SK-N-SH (cell line): Measurements from ENCODE around the gene PDE4B.

Source experiments
- EP300 ChIP-seq, 2 experiments: IDR thresholded peaks; 2 replicates each; pipeline versions ENCODE4 v1.4.0 to v1.6.1; 2012; ENCODE audit warnings: borderline replicate concordance in 1 of 2, low read depth in 1 of 2, low read length in 1 of 2
- FOSL2 ChIP-seq: IDR thresholded peaks from 2 replicates; pipeline ENCODE4 v1.4.0; 2012; ENCODE audit warnings: low read depth, mild to moderate bottlenecking, moderate library complexity, borderline replicate concordance
- FOXM1 ChIP-seq: IDR thresholded peaks from 2 replicates; pipeline ENCODE4 v1.4.0; 2012; ENCODE audit warnings: low read depth, mild to moderate bottlenecking
- MXI1 ChIP-seq: IDR thresholded peaks from 2 replicates; pipeline ENCODE4 v1.6.1; 2012; ENCODE audit warnings: mild to moderate bottlenecking, low read depth, low read length, improper control_type of control experiment
- POLR2AphosphoS5 ChIP-seq: IDR thresholded peaks from 2 replicates; pipeline ENCODE4 v1.6.1; 2012; ENCODE audit warnings: low read depth, low read length
- RAD21 ChIP-seq: IDR thresholded peaks from 2 replicates; pipeline ENCODE4 v1.6.1; 2012; ENCODE audit warnings: mild to moderate bottlenecking, low read length
- TCF12 ChIP-seq: IDR thresholded peaks from 2 replicates; pipeline ENCODE4 v1.4.0; 2012
- TEAD4 ChIP-seq: IDR thresholded peaks from 2 replicates; pipeline ENCODE4 v1.4.0; 2012; ENCODE audit warnings: mild to moderate bottlenecking, borderline replicate concordance; ENCODE audit not compliant: insufficient read depth
- YY1 ChIP-seq: IDR thresholded peaks from 2 replicates; pipeline ENCODE4 v1.4.0; 2012; ENCODE audit warnings: low read depth, mild to moderate bottlenecking
- TF ChIP-seq, protein P1 (sequence below): fragments of 200-600 bp; sonication (generic); IDR thresholded peaks from 2 replicates; pipeline ENCODE4 v1.6.1; 2017; ENCODE audit warnings: antibody characterized with exemption, mild to moderate bottlenecking, moderate library complexity
- TF ChIP-seq, protein P2 (sequence below): IDR thresholded peaks from 2 replicates; pipeline ENCODE4; 2012
- TF ChIP-seq, protein P3 (sequence below): IDR thresholded peaks from 2 replicates; pipeline ENCODE4 v1.4.0; 2012; ENCODE audit warnings: low read depth, borderline replicate concordance

DNA sequence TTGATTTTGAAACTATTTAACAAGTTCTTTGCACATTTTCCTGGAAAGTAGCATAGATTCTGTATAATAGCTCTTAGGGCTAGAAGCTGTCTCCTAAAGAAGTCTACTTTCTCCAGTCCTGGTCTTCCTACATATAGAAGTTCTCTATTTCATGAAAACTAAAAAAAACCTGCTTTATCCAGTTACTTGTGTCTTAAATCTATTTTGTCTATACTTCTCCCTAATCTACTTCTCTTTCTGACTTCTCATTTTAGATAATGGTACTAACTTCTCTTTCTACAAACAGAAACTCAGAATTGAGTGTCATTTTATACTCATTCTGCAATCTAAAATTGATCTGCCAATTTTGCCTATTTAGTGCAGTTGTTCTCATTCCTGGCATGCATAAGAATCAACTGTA is 28.7 kb downstream of the PDE4B start:
- TF ChIP-seq MXI1, result no peak
- TF ChIP-seq TEAD4, result no peak
- no peak for TF ChIP-seq RAD21
- no peak for TF ChIP-seq TCF12
- no peak for TF ChIP-seq YY1
- no peak for TF ChIP-seq FOXM1
- TF ChIP-seq, protein P1, sequence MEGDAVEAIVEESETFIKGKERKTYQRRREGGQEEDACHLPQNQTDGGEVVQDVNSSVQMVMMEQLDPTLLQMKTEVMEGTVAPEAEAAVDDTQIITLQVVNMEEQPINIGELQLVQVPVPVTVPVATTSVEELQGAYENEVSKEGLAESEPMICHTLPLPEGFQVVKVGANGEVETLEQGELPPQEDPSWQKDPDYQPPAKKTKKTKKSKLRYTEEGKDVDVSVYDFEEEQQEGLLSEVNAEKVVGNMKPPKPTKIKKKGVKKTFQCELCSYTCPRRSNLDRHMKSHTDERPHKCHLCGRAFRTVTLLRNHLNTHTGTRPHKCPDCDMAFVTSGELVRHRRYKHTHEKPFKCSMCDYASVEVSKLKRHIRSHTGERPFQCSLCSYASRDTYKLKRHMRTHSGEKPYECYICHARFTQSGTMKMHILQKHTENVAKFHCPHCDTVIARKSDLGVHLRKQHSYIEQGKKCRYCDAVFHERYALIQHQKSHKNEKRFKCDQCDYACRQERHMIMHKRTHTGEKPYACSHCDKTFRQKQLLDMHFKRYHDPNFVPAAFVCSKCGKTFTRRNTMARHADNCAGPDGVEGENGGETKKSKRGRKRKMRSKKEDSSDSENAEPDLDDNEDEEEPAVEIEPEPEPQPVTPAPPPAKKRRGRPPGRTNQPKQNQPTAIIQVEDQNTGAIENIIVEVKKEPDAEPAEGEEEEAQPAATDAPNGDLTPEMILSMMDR, result no peak
- TF ChIP-seq FOSL2, result no peak
- TF ChIP-seq, protein P2, sequence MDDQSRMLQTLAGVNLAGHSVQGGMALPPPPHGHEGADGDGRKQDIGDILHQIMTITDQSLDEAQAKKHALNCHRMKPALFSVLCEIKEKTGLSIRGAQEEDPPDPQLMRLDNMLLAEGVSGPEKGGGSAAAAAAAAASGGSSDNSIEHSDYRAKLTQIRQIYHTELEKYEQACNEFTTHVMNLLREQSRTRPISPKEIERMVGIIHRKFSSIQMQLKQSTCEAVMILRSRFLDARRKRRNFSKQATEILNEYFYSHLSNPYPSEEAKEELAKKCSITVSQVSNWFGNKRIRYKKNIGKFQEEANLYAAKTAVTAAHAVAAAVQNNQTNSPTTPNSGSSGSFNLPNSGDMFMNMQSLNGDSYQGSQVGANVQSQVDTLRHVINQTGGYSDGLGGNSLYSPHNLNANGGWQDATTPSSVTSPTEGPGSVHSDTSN, result no peak
- TF ChIP-seq, protein P3, sequence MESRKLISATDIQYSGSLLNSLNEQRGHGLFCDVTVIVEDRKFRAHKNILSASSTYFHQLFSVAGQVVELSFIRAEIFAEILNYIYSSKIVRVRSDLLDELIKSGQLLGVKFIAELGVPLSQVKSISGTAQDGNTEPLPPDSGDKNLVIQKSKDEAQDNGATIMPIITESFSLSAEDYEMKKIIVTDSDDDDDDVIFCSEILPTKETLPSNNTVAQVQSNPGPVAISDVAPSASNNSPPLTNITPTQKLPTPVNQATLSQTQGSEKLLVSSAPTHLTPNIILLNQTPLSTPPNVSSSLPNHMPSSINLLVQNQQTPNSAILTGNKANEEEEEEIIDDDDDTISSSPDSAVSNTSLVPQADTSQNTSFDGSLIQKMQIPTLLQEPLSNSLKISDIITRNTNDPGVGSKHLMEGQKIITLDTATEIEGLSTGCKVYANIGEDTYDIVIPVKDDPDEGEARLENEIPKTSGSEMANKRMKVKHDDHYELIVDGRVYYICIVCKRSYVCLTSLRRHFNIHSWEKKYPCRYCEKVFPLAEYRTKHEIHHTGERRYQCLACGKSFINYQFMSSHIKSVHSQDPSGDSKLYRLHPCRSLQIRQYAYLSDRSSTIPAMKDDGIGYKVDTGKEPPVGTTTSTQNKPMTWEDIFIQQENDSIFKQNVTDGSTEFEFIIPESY, result no peak
- no peak for TF ChIP-seq POLR2AphosphoS5
- no peak for TF ChIP-seq EP300 (IDR thresholded peaks at IDR 0.05; ENCODE audit: borderline replicate concordance in 1 of 2, low read depth in 1 of 2, low read length in 1 of 2)
